ENCODE data around the gene DUSP2. TPM values are rescaled to one million over a fixed set of nuclear protein-coding genes. Genes with fewer than 3 reads are reported as not detected.

Gene DUSP2
- total RNA-seq = 1 to 10 TPM in 1 of 4 donors, under 1 TPM in 2, not detected in 1; 0.23 to 5.4 (median 0.40) TPM

GRCh38 chr2:96145036-96145847, at the start of gene DUSP2:
Gene DUSP2, minus strand, starts transcription at chr2:96145440. Its CDS starts 86 bp downstream, at chr2:96145354.
- no peaks in the 10 kb centered on the region for H3K27me3 ChIP-seq
- H3K27ac ChIP-seq = peak within 1 kb of the TSS in 3 of 4 donors; percentile 35 to 78 (median 55)
- peak; percentile 83 for ATAC-seq
- no peaks in the 10 kb centered on the region for H3K9me3 ChIP-seq
- TF ChIP-seq POLR2AphosphoS5 (IDR thresholded peaks at IDR 0.05) (no peak), POLR2A (IDR thresholded peaks at IDR 0.05) (peak in 1 of 2 donors; percentile 23), EP300 (IDR thresholded peaks at IDR 0.05) (no peak)
- TF ChIP-seq, protein P1, sequence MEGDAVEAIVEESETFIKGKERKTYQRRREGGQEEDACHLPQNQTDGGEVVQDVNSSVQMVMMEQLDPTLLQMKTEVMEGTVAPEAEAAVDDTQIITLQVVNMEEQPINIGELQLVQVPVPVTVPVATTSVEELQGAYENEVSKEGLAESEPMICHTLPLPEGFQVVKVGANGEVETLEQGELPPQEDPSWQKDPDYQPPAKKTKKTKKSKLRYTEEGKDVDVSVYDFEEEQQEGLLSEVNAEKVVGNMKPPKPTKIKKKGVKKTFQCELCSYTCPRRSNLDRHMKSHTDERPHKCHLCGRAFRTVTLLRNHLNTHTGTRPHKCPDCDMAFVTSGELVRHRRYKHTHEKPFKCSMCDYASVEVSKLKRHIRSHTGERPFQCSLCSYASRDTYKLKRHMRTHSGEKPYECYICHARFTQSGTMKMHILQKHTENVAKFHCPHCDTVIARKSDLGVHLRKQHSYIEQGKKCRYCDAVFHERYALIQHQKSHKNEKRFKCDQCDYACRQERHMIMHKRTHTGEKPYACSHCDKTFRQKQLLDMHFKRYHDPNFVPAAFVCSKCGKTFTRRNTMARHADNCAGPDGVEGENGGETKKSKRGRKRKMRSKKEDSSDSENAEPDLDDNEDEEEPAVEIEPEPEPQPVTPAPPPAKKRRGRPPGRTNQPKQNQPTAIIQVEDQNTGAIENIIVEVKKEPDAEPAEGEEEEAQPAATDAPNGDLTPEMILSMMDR (IDR thresholded peaks at IDR 0.05) = peak in 1 of 4 experiments; percentile 21
- H3K4me3 ChIP-seq = peak within 1 kb of the TSS; percentile 20 to 65
- H3K4me1 ChIP-seq = peaks cover 0 to 45% (median 8%) of the 10 kb centered on the region in 3 donors
- no peaks in the 10 kb centered on the region for H3K36me3 ChIP-seq
- WGBS, 2 donors (ENCODE audit: low coverage in 1 of 2) = 6 to 43% methylated on average over 2 to 9 of the region's 94 CpGs

- Histone ChIP-seq H3K27ac (no peak overlapping the region), H3K36me3 (peaks cover 6 to 83% of the 10 kb centered on the region in 2 donors), H3K9me3 (no peaks in the 10 kb centered on the region), H3K4me3 (no peak overlapping the region), H3K27me3 (no peaks in the 10 kb centered on the region), H3K4me1 (no peaks in the 10 kb centered on the region)
- WGBS, 2 donors (ENCODE audit: low coverage in 1 of 2) = 88 to 89% methylated on average over 8 to 11 of the region's 11 CpGs
- no peak for ATAC-seq
- TF ChIP-seq EP300 (IDR thresholded peaks at IDR 0.05) (no peak), POLR2AphosphoS5 (IDR thresholded peaks at IDR 0.05) (no peak), POLR2A (IDR thresholded peaks at IDR 0.05) (no peak)
- TF ChIP-seq, protein P1 (IDR thresholded peaks at IDR 0.05) = no peak
Observed at GRCh38 chr2:96191937-96192670, 46.9 kb upstream of the DUSP2 start.

DNA sequence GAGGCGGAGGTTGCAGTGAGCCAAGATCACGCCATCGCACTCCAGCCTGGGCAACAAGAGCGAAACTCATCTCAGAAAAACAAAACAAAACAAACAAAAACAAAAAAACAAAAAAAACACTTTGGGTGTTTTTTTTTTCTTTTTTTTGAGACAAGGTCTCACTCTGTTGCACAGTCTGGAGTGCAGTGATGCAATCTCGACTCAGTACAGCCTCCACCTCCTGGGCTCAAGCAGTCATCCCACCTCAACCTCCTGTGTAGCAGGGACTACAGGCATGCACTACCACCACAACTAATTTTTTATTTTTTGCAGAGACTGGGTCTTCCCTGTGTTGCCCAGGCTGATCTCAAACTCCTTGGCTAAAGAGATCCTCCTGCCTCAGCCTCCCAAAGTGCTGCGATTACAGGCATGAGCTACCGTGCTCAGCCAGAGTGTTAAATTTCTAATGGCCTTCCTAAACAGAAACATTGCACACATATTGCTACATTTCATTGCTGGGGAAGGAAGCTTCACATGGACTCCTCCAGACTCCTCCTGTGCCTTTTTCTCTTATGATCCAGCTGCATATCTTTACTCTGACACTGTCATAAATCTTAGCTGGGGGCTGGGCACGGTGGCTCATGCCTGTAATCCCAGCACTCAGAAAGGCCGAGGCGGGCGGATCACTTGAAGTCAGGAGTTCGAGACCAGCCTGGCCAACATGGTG, 43.7 kb upstream of the DUSP2 start:
- no peaks in the 10 kb centered on the region for H3K9me3 ChIP-seq
- peaks cover 6 to 100% of the 10 kb centered on the region in 2 donors for H3K36me3 ChIP-seq
- 91 to 97% methylated on average over 6 to 8 of the region's 12 CpGs for WGBS, 2 donors (ENCODE audit: low coverage in 1 of 2)
- no peaks in the 10 kb centered on the region for H3K4me1 ChIP-seq
- no peaks in the 10 kb centered on the region for H3K27me3 ChIP-seq
- ATAC-seq = no peak
- TF ChIP-seq, protein P1 (IDR thresholded peaks at IDR 0.05) = no peak
- TF ChIP-seq POLR2AphosphoS5 (IDR thresholded peaks at IDR 0.05) (no peak), EP300 (IDR thresholded peaks at IDR 0.05) (no peak), POLR2A (IDR thresholded peaks at IDR 0.05) (no peak)
- H3K4me3 ChIP-seq = no peak overlapping the region
- H3K27ac ChIP-seq = no peak overlapping the region

DNA sequence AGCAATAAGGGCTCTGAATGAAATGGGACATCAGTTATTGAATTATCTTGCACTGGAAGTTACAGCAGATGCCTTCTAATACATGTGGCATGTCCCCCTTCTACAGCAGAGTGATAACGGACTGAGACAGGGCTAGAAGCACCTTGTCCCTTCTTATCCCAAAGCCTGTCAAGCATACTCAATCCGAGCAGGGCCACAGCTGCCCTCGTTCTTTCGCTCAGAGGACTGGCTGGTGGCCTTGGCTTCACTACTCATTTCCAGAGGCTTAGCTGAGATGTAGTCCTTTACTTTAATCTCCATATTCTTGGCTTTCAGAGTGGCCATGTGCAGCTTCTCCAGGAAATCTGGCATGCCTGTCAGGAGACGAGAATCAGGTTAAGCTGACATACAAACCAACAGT, 41.3 kb upstream of the DUSP2 start:
- no peaks in the 10 kb centered on the region for H3K9me3 ChIP-seq
- H3K27me3 ChIP-seq = no peaks in the 10 kb centered on the region
- TF ChIP-seq, protein P1 (IDR thresholded peaks at IDR 0.05) = no peak
- no peak for TF ChIP-seq EP300 (IDR thresholded peaks at IDR 0.05)
- no peak for TF ChIP-seq POLR2A (IDR thresholded peaks at IDR 0.05)
- no peak for TF ChIP-seq POLR2AphosphoS5 (IDR thresholded peaks at IDR 0.05)
- no peak overlapping the region for H3K4me3 ChIP-seq
- H3K4me1 ChIP-seq = no peaks in the 10 kb centered on the region
- peaks cover 0 to 83% of the 10 kb centered on the region in 2 donors for H3K36me3 ChIP-seq
- H3K27ac ChIP-seq = no peak overlapping the region
- no peak for ATAC-seq
- WGBS, 2 donors (ENCODE audit: low coverage in 1 of 2) = 20 to 39% methylated on average over 1 to 4 of the region's 5 CpGs
